Measurements from ENCODE around the gene CCDC201.

Gene CCDC201

GRCh38 chr7:45892407-45893035 lies 19.6 kb upstream of the CCDC201 start:
- no peak for DNase-seq

GRCh38 chr7:45891462-45892402 lies 18.9 kb upstream of the CCDC201 start:
- no peak for DNase-seq

DNA sequence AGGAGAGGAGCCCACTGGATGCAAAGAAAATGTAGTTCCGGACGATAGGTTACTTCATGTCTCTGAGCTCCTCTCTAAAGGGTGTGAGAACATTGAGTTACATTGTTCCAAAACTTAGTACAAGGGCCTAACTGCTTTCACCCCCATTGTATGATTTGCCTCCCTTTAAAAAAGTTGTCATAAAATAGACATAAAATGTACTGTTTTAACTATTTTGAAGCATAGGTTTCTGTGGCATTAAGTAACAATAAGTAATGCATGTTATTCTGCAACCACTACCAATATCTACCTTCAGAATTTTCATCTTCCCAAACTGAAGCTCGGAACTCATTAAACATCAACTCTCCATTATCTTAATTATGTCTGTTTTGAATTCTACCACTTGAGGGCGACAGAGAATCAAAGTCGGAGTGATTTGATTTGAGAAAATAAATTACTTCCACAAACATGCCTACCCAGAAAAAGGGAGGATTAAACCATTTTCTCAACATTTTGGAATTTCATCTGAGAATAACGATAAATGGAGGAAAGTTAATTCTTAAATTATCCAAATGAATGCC lies 18.1 kb upstream of the CCDC201 start:
- DNase-seq: no peak

- no peak for DNase-seq
These were observed 17.4 kb upstream of the CCDC201 start for GRCh38 chr7:45890125-45890901.

- no peak for DNase-seq
These were observed 16.6 kb upstream of the CCDC201 start for GRCh38 chr7:45889367-45890067.

- no peak for DNase-seq
These were observed 16.1 kb upstream of the CCDC201 start for GRCh38 chr7:45888993-45889366.

GRCh38 chr7:45888185-45888992 lies 15.5 kb upstream of the CCDC201 start, which contains the start of gene IGFBP1:
Gene IGFBP1, plus strand, starts transcription at chr7:45888488. Its CDS starts 165 bp downstream, at chr7:45888653.
- no peak for DNase-seq

GRCh38 chr7:45886931-45887667 lies 14.2 kb upstream of the CCDC201 start:
- DNase-seq: no peak

DNA sequence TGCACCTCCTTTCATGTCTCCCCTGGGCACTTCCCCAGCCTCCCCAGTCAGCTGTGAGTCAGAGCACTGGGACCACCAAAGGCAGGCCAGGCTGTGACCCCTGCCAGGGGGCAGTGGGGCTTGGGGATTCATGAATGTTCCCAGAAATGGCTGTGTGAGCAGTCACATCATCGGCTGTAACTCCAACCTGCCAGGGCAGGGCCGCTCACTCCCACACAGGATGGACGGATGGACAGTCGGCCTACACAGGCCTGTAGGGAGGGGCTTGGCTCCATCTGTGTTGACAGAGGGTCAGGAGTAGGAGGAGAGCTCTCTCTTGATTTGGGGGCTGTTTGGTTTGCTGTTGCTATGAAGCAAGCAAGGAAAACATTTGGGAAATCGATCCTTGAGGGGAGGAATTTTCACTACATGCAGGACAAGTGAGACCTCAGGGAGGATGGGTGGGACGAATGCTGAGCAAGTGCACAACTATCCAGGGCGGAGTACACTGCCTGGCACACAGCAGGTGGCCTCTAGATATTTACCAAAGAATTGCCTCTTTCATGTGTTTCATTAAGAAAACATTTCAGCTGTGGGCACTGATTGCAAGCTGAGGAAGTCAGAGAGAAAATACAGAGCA lies 12.5 kb upstream of the CCDC201 start:
- no peak for DNase-seq

DNA sequence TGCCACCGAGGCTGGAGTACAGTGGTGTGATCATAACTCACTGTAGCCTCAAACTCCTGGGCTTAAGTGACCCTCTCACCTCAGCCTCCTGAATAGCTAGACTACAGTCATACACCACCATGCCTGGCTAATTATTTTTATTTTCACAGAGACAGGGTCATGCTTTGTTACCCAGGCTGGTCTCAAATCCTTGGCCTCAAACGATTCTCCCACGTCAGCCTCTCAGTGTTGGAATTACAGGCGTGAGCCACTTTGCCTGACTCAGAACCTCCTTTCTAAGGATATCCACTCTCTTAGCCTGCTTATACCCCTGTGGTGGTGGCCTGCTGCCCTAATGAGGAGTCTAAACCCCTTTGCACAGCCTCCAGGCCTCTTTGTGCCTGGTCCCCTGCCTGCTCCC lies 11.3 kb upstream of the CCDC201 start:
- DNase-seq: no peak

- no peak for DNase-seq
These were observed 9.6 kb upstream of the CCDC201 start for GRCh38 chr7:45882465-45882810.

DNA sequence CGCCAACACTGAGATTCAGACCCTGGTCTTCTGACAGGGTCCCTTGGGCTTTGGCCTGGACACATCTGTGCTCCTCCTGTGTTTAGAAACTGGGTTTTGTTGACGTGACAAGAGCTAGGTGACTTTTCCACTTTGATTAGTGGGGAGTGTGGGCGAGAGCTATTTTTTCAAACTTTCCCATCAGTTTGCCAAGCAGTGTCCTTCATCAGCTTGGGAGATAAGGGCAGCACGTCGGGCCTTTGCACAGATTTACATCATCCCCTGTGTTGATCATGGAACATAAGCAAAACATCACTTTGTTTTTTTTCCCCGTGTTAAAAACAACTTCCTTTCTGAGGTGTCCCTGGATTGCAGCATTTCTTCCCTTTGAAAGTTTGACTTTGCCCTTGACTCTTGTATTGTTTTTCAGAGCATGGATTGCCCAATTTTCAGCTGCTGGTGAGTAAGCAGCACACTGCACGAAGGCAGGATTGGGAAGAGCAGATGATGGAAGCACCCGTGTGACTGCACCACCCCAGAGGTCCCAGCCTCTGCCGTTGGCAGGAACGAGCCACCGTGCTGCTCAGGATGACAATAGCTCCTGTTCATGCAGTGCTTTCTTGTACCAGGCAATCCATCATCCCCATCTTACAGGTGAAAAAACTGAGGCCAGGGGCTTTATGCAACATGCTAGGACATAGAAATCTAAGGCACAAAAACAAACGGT lies 9.0 kb upstream of the CCDC201 start:
- DNase-seq: no peak

DNA sequence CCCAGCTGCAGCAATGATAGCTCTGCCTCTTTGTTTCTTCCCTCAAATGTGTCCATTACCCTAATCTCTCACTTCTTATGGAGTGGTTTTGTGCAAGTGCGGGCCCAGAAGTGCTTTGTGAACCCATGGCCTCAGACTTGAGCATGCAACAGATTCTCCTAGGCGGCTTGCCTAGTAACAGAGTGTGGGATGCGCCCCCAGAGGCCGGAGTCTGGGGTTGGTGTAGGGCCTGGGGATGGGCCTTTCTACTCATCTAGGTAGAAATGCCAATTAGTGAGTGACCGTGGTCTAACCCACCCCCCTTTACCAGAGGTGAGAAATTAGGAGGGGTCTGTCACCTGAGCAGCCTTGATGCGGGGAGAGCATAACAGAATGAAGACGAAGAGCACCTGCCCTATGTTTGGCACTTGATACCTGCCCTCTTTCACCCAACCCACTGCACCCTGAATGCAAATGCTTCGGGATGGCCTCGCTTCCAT lies 8.4 kb upstream of the CCDC201 start:
- no peak for DNase-seq

GRCh38 chr7:45880433-45880860 lies 7.6 kb upstream of the CCDC201 start:
- no peak for DNase-seq

- no peak for DNase-seq
These were observed 5.7 kb upstream of the CCDC201 start for GRCh38 chr7:45878457-45879144.

DNA sequence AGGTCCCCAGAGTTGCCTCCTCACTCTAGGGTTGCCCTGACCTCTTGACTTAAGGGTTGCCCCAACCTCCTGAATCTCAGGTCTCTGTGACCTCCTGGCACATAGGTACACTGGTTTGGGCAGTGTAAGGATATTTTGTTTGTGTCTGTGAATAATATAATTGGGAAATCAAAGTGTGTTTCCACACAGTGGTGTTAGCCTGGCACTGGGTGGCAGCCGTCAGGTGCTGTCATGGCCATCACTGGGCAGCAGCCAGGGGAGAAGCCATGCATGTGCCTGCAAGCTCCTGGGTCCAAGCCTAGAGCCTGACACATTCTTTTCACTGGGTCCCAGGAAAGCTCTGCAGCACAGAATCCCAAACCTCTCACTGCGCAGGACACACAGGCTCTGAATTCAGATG lies 3.6 kb upstream of the CCDC201 start:
- no peak for DNase-seq

DNA sequence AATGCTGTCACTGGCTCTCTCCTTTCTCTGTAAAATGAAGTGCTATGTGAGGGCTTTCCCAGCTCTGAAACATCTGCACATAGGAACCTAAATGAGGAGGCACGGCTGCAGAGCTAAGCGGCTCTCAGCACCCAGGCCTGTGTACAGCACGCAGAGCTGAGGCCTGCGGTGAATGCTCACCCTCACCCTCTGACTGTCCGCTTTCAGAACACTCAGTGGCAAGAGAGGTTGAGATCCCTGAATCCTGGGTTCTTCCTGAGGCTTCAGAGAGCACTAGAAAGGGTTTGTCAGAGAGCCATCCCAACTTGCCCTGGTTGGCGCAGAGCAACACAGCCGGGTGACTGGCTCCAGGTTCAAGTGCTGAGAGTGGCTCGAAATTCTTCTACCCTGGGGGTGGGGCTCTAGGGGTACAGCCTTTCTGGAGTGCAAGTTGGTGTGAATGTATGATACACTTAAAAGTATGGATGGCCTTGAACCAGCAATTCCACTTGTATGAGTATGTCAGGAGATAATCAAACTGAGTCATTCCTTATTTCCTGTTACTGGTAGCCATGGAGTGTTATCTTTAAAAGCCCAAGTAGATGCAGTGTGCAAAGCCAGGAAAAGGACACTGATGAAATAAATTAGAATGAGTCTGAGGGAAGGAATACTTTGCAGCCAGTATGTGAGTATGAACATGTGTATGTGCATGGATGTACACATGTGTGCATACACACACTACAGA lies 1.7 kb upstream of the CCDC201 start:
- no peak for DNase-seq

GRCh38 chr7:45873355-45873754 lies 473 bp upstream of the CCDC201 start:
- DNase-seq: no peak
